ENCODE measurements around the gene GLCCI1.

DNA sequence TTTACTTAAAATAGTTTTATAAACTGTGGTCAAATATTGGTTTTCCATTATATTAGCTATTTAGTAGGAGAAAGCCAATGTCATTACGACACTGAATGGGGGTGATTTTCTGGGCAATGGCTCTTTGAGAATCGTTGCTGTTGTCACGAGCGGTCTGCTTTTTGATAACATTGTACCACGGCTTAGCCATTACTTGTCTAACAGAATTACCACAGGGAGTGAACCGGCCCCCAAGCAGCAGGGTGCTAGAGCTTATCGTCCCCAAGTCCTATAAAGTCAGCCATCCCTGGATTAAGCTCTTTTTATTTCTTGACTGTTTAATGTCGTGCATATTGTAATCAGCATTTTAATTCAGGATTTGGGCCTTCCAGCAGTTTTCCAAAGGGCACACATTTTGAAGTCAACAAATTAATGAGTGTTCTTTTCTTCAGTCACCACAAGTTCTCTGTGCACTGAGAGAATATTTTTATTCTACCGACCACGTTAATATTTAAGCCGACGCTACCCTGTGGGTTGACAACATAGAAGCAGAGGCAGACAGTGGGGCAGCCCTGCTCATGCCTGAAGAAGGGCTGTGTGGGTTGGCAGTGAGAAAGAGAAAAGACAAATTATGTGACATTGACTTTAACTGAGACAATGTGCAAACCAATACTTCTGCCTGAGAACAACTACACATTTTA lies 167.6 kb downstream of the GLCCI1 start:
- TF ChIP-seq CTCF (IDR thresholded peaks at IDR 0.05; ENCODE audit: insufficient read depth, low read length) = no peak
- TF ChIP-seq, protein P1, sequence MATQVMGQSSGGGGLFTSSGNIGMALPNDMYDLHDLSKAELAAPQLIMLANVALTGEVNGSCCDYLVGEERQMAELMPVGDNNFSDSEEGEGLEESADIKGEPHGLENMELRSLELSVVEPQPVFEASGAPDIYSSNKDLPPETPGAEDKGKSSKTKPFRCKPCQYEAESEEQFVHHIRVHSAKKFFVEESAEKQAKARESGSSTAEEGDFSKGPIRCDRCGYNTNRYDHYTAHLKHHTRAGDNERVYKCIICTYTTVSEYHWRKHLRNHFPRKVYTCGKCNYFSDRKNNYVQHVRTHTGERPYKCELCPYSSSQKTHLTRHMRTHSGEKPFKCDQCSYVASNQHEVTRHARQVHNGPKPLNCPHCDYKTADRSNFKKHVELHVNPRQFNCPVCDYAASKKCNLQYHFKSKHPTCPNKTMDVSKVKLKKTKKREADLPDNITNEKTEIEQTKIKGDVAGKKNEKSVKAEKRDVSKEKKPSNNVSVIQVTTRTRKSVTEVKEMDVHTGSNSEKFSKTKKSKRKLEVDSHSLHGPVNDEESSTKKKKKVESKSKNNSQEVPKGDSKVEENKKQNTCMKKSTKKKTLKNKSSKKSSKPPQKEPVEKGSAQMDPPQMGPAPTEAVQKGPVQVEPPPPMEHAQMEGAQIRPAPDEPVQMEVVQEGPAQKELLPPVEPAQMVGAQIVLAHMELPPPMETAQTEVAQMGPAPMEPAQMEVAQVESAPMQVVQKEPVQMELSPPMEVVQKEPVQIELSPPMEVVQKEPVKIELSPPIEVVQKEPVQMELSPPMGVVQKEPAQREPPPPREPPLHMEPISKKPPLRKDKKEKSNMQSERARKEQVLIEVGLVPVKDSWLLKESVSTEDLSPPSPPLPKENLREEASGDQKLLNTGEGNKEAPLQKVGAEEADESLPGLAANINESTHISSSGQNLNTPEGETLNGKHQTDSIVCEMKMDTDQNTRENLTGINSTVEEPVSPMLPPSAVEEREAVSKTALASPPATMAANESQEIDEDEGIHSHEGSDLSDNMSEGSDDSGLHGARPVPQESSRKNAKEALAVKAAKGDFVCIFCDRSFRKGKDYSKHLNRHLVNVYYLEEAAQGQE (IDR thresholded peaks at IDR 0.05; ENCODE audit: insufficient replicate concordance, low read depth) = no peak
